ENCODE measurements around the gene LRRC74B. TPM values are rescaled to one million over a fixed set of nuclear protein-coding genes. Genes with fewer than 3 reads are reported as not detected.

LRRC74B gene
- total and polyA plus RNA-seq, 2 experiments from 2014 or later: 0.12 TPM; not detected in 1

DNA sequence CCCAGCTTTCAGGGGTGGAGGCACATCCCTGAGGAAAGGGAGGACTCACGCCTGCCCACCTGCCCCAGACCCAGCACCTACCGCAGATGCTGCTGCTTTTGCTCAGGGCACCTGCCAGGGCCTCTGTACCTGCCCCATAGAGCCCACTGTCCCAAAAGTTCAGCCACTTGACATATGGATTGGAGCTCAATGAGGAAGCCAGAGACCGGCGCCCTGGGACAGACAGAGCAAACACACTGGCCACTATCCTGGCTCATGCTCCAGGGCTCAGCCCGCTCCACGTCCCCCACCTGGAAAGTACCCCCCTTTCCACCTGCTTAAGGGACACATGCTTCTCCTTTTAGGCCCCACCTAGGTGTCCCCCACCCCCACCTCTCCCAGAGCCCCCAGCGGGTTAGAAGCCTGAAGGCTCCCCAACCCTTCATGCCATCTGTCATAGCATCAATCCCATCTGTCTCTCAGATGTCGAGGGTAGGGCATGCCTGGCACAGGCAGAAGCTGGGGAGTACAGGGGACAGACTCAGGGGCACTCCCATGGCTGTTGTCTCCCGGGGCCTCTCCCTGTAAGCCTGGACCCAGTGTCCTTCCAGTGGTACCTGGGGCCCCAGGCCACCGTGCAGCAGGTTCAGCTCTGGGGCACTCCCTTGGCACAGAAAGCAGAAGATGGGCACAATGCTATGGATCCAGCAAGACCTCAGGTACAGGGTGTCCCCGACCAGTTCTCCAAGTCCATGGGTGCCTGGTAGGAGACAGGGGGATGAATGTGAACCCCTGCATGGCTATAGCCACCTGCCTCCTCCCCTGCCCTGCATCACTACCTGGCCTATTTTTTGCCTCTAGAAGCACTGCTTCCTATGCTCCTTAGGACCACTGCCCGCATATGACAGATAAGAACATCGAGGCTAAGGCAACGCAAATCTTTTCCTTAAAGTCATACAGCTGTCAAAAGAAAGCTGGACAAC lies 33.0 kb upstream of the LRRC74B start:
- Histone ChIP-seq H3K36me3 (no peaks in the 10 kb centered on the region), H3K9me3 (ENCODE audit: low read depth) (no peaks in the 10 kb centered on the region), H3K27me3 (no peaks in the 10 kb centered on the region), H3K27ac (peak overlapping the region; percentile 76), H3K4me3 (peak overlapping the region; percentile 42), H3K4me1 (ENCODE audit: low read depth) (peaks cover 18% of the 10 kb centered on the region)
- no peak for TF ChIP-seq CTCF (IDR thresholded peaks at IDR 0.05; ENCODE audit: low read depth, low read length)
- no peak for DNase-seq (ENCODE audit: low read depth in 1 of 2, low spot score in 1 of 2)

GRCh38 chr22:21013657-21014201 lies 32.0 kb upstream of the LRRC74B start:
- peak in 1 of 2 donors; percentile 62 for DNase-seq (ENCODE audit: low read depth in 1 of 2, low spot score in 1 of 2)
- peak overlapping the region; percentile 42 for H3K4me3 ChIP-seq
- H3K27ac ChIP-seq: peak overlapping the region; percentile 76

GRCh38 chr22:21014202-21014725 lies 31.5 kb upstream of the LRRC74B start:
- Histone ChIP-seq H3K36me3 (no peaks in the 10 kb centered on the region), H3K4me1 (ENCODE audit: low read depth) (peaks cover 18% of the 10 kb centered on the region), H3K4me3 (peak overlapping the region; percentile 42), H3K27me3 (no peaks in the 10 kb centered on the region), H3K27ac (peak overlapping the region; percentile 96), H3K9me3 (ENCODE audit: low read depth) (no peaks in the 10 kb centered on the region)
- peak; percentile 96 to 98 for DNase-seq (ENCODE audit: low read depth in 1 of 2, low spot score in 1 of 2)
- TF ChIP-seq CTCF (IDR thresholded peaks at IDR 0.05; ENCODE audit: low read depth, low read length): no peak

More at GRCh38 chr22:21013657-21014201, 32.0 kb upstream of the LRRC74B start:
- TF ChIP-seq CTCF (IDR thresholded peaks at IDR 0.05; ENCODE audit: low read depth, low read length): no peak
- H3K9me3 ChIP-seq (ENCODE audit: low read depth): no peaks in the 10 kb centered on the region
- H3K27me3 ChIP-seq: no peaks in the 10 kb centered on the region
- H3K36me3 ChIP-seq: no peaks in the 10 kb centered on the region
- peaks cover 18% of the 10 kb centered on the region for H3K4me1 ChIP-seq (ENCODE audit: low read depth)

GRCh38 chr22:21014726-21015465 lies 30.9 kb upstream of the LRRC74B start, which contains the start of gene P2RX6:
TSS of gene P2RX6 (plus strand) at chr22:21015165. CDS start at chr22:21015175, 10 bp downstream.
- Histone ChIP-seq H3K27ac (peak within 1 kb of the TSS; percentile 96), H3K9me3 (ENCODE audit: low read depth) (no peaks in the 10 kb centered on the region), H3K4me3 (peak within 1 kb of the TSS; percentile 42), H3K36me3 (no peaks in the 10 kb centered on the region), H3K4me1 (ENCODE audit: low read depth) (peaks cover 18% of the 10 kb centered on the region), H3K27me3 (no peaks in the 10 kb centered on the region)
- DNase-seq (ENCODE audit: low read depth in 1 of 2, low spot score in 1 of 2): peak; percentile 78 to 86
- no peak for TF ChIP-seq CTCF (IDR thresholded peaks at IDR 0.05; ENCODE audit: low read depth, low read length)

DNA sequence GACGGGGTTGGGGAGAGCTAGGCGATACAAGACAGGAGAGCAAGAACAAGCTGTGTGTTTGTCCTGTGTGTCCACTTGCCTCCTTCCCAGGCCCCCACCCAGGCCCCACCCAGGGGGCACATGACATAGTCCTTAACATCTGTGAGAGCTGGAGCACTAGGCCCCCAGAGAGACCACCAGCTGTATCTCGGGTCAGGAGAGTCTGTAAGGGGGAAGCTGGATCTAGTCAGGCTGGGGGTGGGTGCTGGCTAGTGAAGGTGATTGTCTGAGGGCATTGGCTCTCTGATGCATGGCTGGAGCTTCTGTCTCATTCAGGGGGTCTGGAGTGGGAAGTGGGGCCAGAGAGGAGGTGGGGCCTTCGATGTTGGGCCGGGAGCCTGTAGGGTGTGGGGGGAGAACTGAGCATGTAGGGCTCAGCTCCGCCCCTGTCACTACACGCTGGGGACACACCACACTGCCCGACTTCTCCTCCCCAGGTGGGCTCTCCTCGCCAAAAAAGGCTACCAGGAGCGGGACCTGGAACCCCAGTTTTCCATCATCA lies 30.2 kb upstream of the LRRC74B start:
- H3K4me1 ChIP-seq (ENCODE audit: low read depth): peaks cover 18% of the 10 kb centered on the region
- H3K4me3 ChIP-seq: no peak overlapping the region
- no peaks in the 10 kb centered on the region for H3K36me3 ChIP-seq
- no peak for DNase-seq (ENCODE audit: low read depth in 1 of 2, low spot score in 1 of 2)
- H3K27me3 ChIP-seq: no peaks in the 10 kb centered on the region
- TF ChIP-seq CTCF (IDR thresholded peaks at IDR 0.05; ENCODE audit: low read depth, low read length): no peak
- H3K9me3 ChIP-seq (ENCODE audit: low read depth): no peaks in the 10 kb centered on the region
- H3K27ac ChIP-seq: peak overlapping the region; percentile 96
